GM12878 (cell line): ENCODE results near the gene MIEF1. TPM values are rescaled to one million over a fixed set of nuclear protein-coding genes. Genes with fewer than 3 reads are reported as not detected.

ENCODE experiments used
- ATAC-seq: fragments of 200-7000 bp; cut with Tn5 transposase; 3 replicates; pipeline ENCODE4 v1.9.1; 2020; ENCODE audit warnings: mild to moderate bottlenecking, moderate library complexity
- BruUV-seq: library from RNA; stranded (reverse); fragments of 400-500 nt; replicated peaks from 2 replicates; lab custom pipeline; 2021; lab: Mats Ljungman, UMichigan
- CTCF ChIA-PET: fragments of 300-600 bp; sonication (Branson Sonifier 250); formaldehyde crosslinking; extraction: SDS; loops from one replicate; lab custom pipeline; 2021; ENCODE audit warnings: inconsistent platforms; lab: Yijun Ruan, JAX
- POLR2A ChIA-PET: fragments of 350-600 bp; formaldehyde crosslinking; extraction: SDS; loops from one replicate; lab custom pipeline; 2021; ENCODE audit warnings: inconsistent platforms; lab: Charles Lee
- RAD21 ChIA-PET: fragments of 300-600 bp; sonication (Branson Sonifier 250); formaldehyde crosslinking; loops from one replicate; lab custom pipeline; 2023; ENCODE audit warnings: antibody characterized with exemption; ENCODE audit not compliant: unreplicated experiment; lab: Charles Lee
- SMC1A ChIA-PET: fragments of 300-600 bp; sonication (Branson Sonifier 250); formaldehyde crosslinking; loops from one replicate; lab custom pipeline; 2023; ENCODE audit not compliant: unreplicated experiment, uncharacterized antibody; lab: Charles Lee
- DNase-seq: peaks from one replicate; pipeline ENCODE4 v3.0.0-alpha.2; 2011; ENCODE audit warnings: low read depth, low spot score
- FAIRE-seq: peaks from 3 replicates; lab custom pipeline; 2011; peaks lifted over from hg19 to GRCh38; lab: Jason Lieb, UNC
- H2AFZ ChIP-seq: 2 replicates; pipeline ENCODE4 v1.6.0; 2011; ENCODE audit warnings: low read depth, low read length, control low read depth; ENCODE audit not compliant: control insufficient read depth
- H3K27ac ChIP-seq: 2 replicates; pipeline ENCODE4 v1.5.1; 2011; ENCODE audit warnings: control low read depth; ENCODE audit not compliant: control insufficient read depth, insufficient read depth
- H3K27me3 ChIP-seq, 2 experiments: replicated peaks in 1 of 2; 2 replicates each; pipeline versions ENCODE4 v1.6.0 to v1.6.1; 2011; ENCODE audit warnings: low read length in 1 of 2; ENCODE audit not compliant: control insufficient read depth in 2 of 2, insufficient read depth in 2 of 2
- H3K36me3 ChIP-seq, 2 experiments: 2 replicates each; pipeline ENCODE4 v1.5.1; 2011; ENCODE audit warnings: low read length in 1 of 2; ENCODE audit not compliant: control insufficient read depth in 2 of 2, insufficient read depth in 2 of 2
- H3K4me1 ChIP-seq: 2 replicates; pipeline ENCODE4 v1.6.1; 2011; ENCODE audit warnings: mild to moderate bottlenecking, low read length, moderate library complexity, mixed read lengths; ENCODE audit not compliant: control insufficient read depth, insufficient read depth
- H3K4me2 ChIP-seq: 2 replicates; pipeline ENCODE4 v1.6.0; 2011; ENCODE audit warnings: control low read depth; ENCODE audit not compliant: control insufficient read depth, insufficient read depth
- H3K4me3 ChIP-seq: fragments of 200-600 bp; sonication (generic); 2 replicates; pipeline ENCODE4 v1.5.1; 2016
- H3K79me2 ChIP-seq: 2 replicates; pipeline ENCODE4 v1.6.0; 2011; ENCODE audit warnings: low read length; ENCODE audit not compliant: control insufficient read depth, insufficient read depth
- H3K9ac ChIP-seq: 2 replicates; pipeline ENCODE4 v1.8.0; 2011; ENCODE audit warnings: low read length, control low read depth, mixed read lengths; ENCODE audit not compliant: control insufficient read depth, insufficient read depth
- H3K9me3 ChIP-seq: replicated peaks from 3 replicates; pipeline ENCODE4 v1.5.1; 2011; ENCODE audit warnings: mild to moderate bottlenecking, low read length; ENCODE audit not compliant: control insufficient read depth, insufficient read depth
- H4K20me1 ChIP-seq: 2 replicates; pipeline ENCODE4 v1.6.0; 2011; ENCODE audit not compliant: control insufficient read depth, insufficient read depth
- HDGF ChIP-seq: fragments of 450-650 bp; IDR thresholded peaks from 2 replicates; pipeline ENCODE4 v1.6.1; 2016; ENCODE audit warnings: antibody characterized with exemption
- MLLT1 ChIP-seq: fragments of 450-650 bp; IDR thresholded peaks from 2 replicates; pipeline ENCODE4 v1.6.1; 2016; ENCODE audit warnings: mild to moderate bottlenecking
- POLR2A ChIP-seq: IDR thresholded peaks from 2 replicates; pipeline ENCODE4 v1.6.1; 2011; ENCODE audit warnings: low read depth, mild to moderate bottlenecking, low read length
- WGBS: methylation state at CpG from one replicate; pipeline ENCODE4 v1.1.6; 2016; ENCODE audit warnings: low lambda C conversion rate; ENCODE audit not compliant: insufficient replicate concordance, insufficient coverage; ENCODE audit errors: missing lambda C conversion rate; 5-methylcytosine and 5-hydroxymethylcytosine counted together
- in situ Hi-C: fragments of 300-500 bp; cut with MboI; formaldehyde crosslinking; loops from 9 replicates; pipeline ENCODE4 v1.14.3; 2018; ENCODE audit warnings: mixed read lengths
- intact Hi-C: fragments of 100-400 bp; cut with micrococcal nuclease; formaldehyde crosslinking; loops from one replicate; pipeline ENCODE4 v1.14.2; 2022; ENCODE audit not compliant: unreplicated experiment
- polyA plus RNA-seq, 11 experiments: library from polyadenylated mRNA; depleted of rRNA in 4 of 11; unstranded in 6 of 11; stranded (reverse) in 5 of 11; fragments of >200 nt; fragmentation: Nextera tagmentation in 4 of 11; fragmentation: Illumina TruSeq in 1 of 11; extraction: Ambion mirVana in 4 of 11; extraction: Trizol in 1 of 11; gene quantifications; 1 replicate in 1 of 11; 2 replicates in 10 of 11; pipeline versions ENCODE4 v1.2.1 to v1.2.3, GENCODE V29; 2011 to 2016; ENCODE audit warnings: inconsistent platforms in 2 of 11, missing spikeins in 2 of 11, low read depth in 1 of 11
- total RNA-seq, 4 experiments: library from RNA; depleted of rRNA in 3 of 4; stranded (reverse); fragments of >200 nt in 3 of 4; fragmentation: Illumina TruSeq in 1 of 4; extraction: Trizol in 1 of 4; gene quantifications; 2 replicates each; pipeline versions ENCODE4 v1.2.1 to v1.2.3, GENCODE V29; 2013 to 2021

MIEF1 gene
- total and polyA plus RNA-seq, 10 of the 15 experiments (the other 5 are each of a cell fraction or from before 2014, with no cell fraction given), result 12.4 to 52.3 (median 29.3) TPM

GRCh38 chr22:39469681-39470450 lies 32.2 kb upstream of the MIEF1 start:
- H3K79me2 ChIP-seq, result peaks cover 71% of the 10 kb centered on the region
- H3K4me2 ChIP-seq, result no peak overlapping the region
- WGBS, result 76% methylated on average over 26 of the region's 26 CpGs
- H3K4me1 ChIP-seq, result peaks cover 60% of the 10 kb centered on the region
- FAIRE-seq (no peak), DNase-seq (no peak), ATAC-seq (no peak)
- no TSS peak for BruUV-seq
- no peak overlapping the region for H3K27ac ChIP-seq
- H2AFZ ChIP-seq, result no peak overlapping the region
- no peak overlapping the region for H3K9ac ChIP-seq
- H3K27me3 ChIP-seq, result no peaks in the 10 kb centered on the region
- in situ Hi-C loops, result no loop called here
- intact Hi-C loops, result no loop called here
- peaks cover 7 to 20% of the 10 kb centered on the region in 2 experiments; a peak in 3 of 4 replicates for H3K36me3 ChIP-seq
- H4K20me1 ChIP-seq, result no peaks in the 10 kb centered on the region; the same call in 1 of the 2 replicates
- no peaks in the 10 kb centered on the region for H3K9me3 ChIP-seq
- TF ChIP-seq MLLT1 (no peak), HDGF (0 out of 2 replicates have a peak, but pooled peaks have one; percentile 23), POLR2A (peak; percentile 33; the same call in 1 of the 2 replicates)
- ChIA-PET SMC1A (interaction anchor here (1.2 to 2.5 kb wide), 3 partner anchors 8 to 138 kb away, joined by 5 to 8 read pairs (median 6); no protein-coding TSS in a partner anchor), CTCF (interaction anchor here (0.7 to 3.4 kb wide), 2 partner anchors 8 to 33 kb away, joined by 3 to 15 read pairs; no protein-coding TSS in a partner anchor), RAD21 (interaction anchor here (4.3 kb wide), 1 partner anchor 22 kb away, joined by 27 read pairs; no protein-coding TSS in a partner anchor), POLR2A (interaction anchor here (1.0 to 5.0 kb wide), 6 partner anchors 8 to 31 kb away, joined by 4 to 38 read pairs (median 8); no protein-coding TSS in a partner anchor)
- no peak overlapping the region for H3K4me3 ChIP-seq
